Measurements from ENCODE around the gene OR5A1.

OR5A1 gene

GRCh38 chr11:59436169-59436568 is at the start of gene OR5A1:
Gene OR5A1 (plus strand): TSS chr11:59436469. CDS start chr11:59443169, 6,700 bp downstream.
- H3K36me3 Mint-ChIP-seq (ENCODE audit: low read depth): no peaks in the 10 kb centered on the region
- H3K27me3 Mint-ChIP-seq: peaks cover 16% of the 10 kb centered on the region
- H3K27ac Mint-ChIP-seq: no peak within 1 kb of the TSS
- H3K4me1 Mint-ChIP-seq (ENCODE audit: low read depth): no peaks in the 10 kb centered on the region
- no peak for DNase-seq
- H3K4me3 Mint-ChIP-seq: no peak within 1 kb of the TSS
- H3K9me3 Mint-ChIP-seq: no peaks in the 10 kb centered on the region

- Mint-ChIP-seq H3K36me3 (ENCODE audit: low read depth) (no peaks in the 10 kb centered on the region), H3K9me3 (no peaks in the 10 kb centered on the region), H3K27ac (no peak overlapping the region), H3K4me3 (no peak overlapping the region), H3K27me3 (peaks cover 7% of the 10 kb centered on the region), H3K4me1 (ENCODE audit: low read depth) (no peaks in the 10 kb centered on the region)
- DNase-seq: no peak
Measured at GRCh38 chr11:59394186-59394585, 42.1 kb upstream of the OR5A1 start.

GRCh38 chr11:59400461-59401261 is 35.6 kb upstream of the OR5A1 start:
- no peak for DNase-seq
- Mint-ChIP-seq H3K4me1 (ENCODE audit: low read depth) (no peaks in the 10 kb centered on the region), H3K27ac (no peak overlapping the region), H3K27me3 (peaks cover 3% of the 10 kb centered on the region), H3K4me3 (no peak overlapping the region), H3K36me3 (ENCODE audit: low read depth) (no peaks in the 10 kb centered on the region), H3K9me3 (peaks cover 8% of the 10 kb centered on the region)

GRCh38 chr11:59401262-59401552 is 35.1 kb upstream of the OR5A1 start:
- H3K4me1 Mint-ChIP-seq (ENCODE audit: low read depth): no peaks in the 10 kb centered on the region
- peaks cover 8% of the 10 kb centered on the region for H3K27me3 Mint-ChIP-seq
- no peak overlapping the region for H3K4me3 Mint-ChIP-seq
- peaks cover 11% of the 10 kb centered on the region for H3K9me3 Mint-ChIP-seq
- H3K27ac Mint-ChIP-seq: no peak overlapping the region
- no peaks in the 10 kb centered on the region for H3K36me3 Mint-ChIP-seq (ENCODE audit: low read depth)
- no peak for DNase-seq

- Mint-ChIP-seq H3K36me3 (ENCODE audit: low read depth) (no peaks in the 10 kb centered on the region), H3K4me3 (no peak overlapping the region), H3K9me3 (peaks cover 11% of the 10 kb centered on the region), H3K27me3 (peaks cover 8% of the 10 kb centered on the region), H3K27ac (no peak overlapping the region), H3K4me1 (ENCODE audit: low read depth) (no peaks in the 10 kb centered on the region)
- DNase-seq: no peak
Measured at GRCh38 chr11:59403546-59403945, 32.7 kb upstream of the OR5A1 start.

- Mint-ChIP-seq H3K27ac (no peak overlapping the region), H3K4me1 (ENCODE audit: low read depth) (peaks cover 12% of the 10 kb centered on the region), H3K27me3 (peaks cover 43% of the 10 kb centered on the region), H3K9me3 (peaks cover 19% of the 10 kb centered on the region), H3K4me3 (no peak overlapping the region), H3K36me3 (ENCODE audit: low read depth) (no peaks in the 10 kb centered on the region)
- no peak for DNase-seq
Measured at GRCh38 chr11:59413646-59414045, 22.6 kb upstream of the OR5A1 start.

- Mint-ChIP-seq H3K4me3 (no peak overlapping the region), H3K27me3 (peaks cover 47% of the 10 kb centered on the region), H3K27ac (no peak overlapping the region), H3K9me3 (peaks cover 6% of the 10 kb centered on the region), H3K36me3 (ENCODE audit: low read depth) (no peaks in the 10 kb centered on the region), H3K4me1 (ENCODE audit: low read depth) (peaks cover 12% of the 10 kb centered on the region)
- DNase-seq: no peak
Measured at GRCh38 chr11:59415111-59415510, 21.2 kb upstream of the OR5A1 start.

- no peaks in the 10 kb centered on the region for H3K36me3 Mint-ChIP-seq (ENCODE audit: low read depth)
- H3K27me3 Mint-ChIP-seq: peaks cover 47% of the 10 kb centered on the region
- DNase-seq: no peak
- no peak overlapping the region for H3K4me3 Mint-ChIP-seq
- no peaks in the 10 kb centered on the region for H3K9me3 Mint-ChIP-seq
- peaks cover 12% of the 10 kb centered on the region for H3K4me1 Mint-ChIP-seq (ENCODE audit: low read depth)
- no peak overlapping the region for H3K27ac Mint-ChIP-seq
Measured at GRCh38 chr11:59416613-59417012, 19.7 kb upstream of the OR5A1 start.

GRCh38 chr11:59417023-59417422 is 19.2 kb upstream of the OR5A1 start:
- Mint-ChIP-seq H3K36me3 (ENCODE audit: low read depth) (no peaks in the 10 kb centered on the region), H3K4me3 (no peak overlapping the region), H3K27ac (no peak overlapping the region), H3K4me1 (ENCODE audit: low read depth) (peaks cover 12% of the 10 kb centered on the region), H3K27me3 (peaks cover 47% of the 10 kb centered on the region), H3K9me3 (no peaks in the 10 kb centered on the region)
- DNase-seq: no peak

- H3K9me3 Mint-ChIP-seq: no peaks in the 10 kb centered on the region
- no peak overlapping the region for H3K27ac Mint-ChIP-seq
- no peaks in the 10 kb centered on the region for H3K36me3 Mint-ChIP-seq (ENCODE audit: low read depth)
- H3K27me3 Mint-ChIP-seq: peaks cover 40% of the 10 kb centered on the region
- DNase-seq: no peak
- H3K4me1 Mint-ChIP-seq (ENCODE audit: low read depth): peaks cover 12% of the 10 kb centered on the region
- H3K4me3 Mint-ChIP-seq: no peak overlapping the region
Measured at GRCh38 chr11:59418156-59418555, 18.1 kb upstream of the OR5A1 start.

- Mint-ChIP-seq H3K27ac (no peak overlapping the region), H3K9me3 (no peaks in the 10 kb centered on the region), H3K36me3 (ENCODE audit: low read depth) (no peaks in the 10 kb centered on the region), H3K4me1 (ENCODE audit: low read depth) (no peaks in the 10 kb centered on the region), H3K4me3 (no peak overlapping the region), H3K27me3 (peaks cover 3% of the 10 kb centered on the region)
- DNase-seq: no peak
Measured at GRCh38 chr11:59423835-59424234, 12.4 kb upstream of the OR5A1 start.

- no peak for DNase-seq
- no peak overlapping the region for H3K27ac Mint-ChIP-seq
- H3K9me3 Mint-ChIP-seq: no peaks in the 10 kb centered on the region
- no peak overlapping the region for H3K4me3 Mint-ChIP-seq
- H3K36me3 Mint-ChIP-seq (ENCODE audit: low read depth): no peaks in the 10 kb centered on the region
- peaks cover 2% of the 10 kb centered on the region for H3K27me3 Mint-ChIP-seq
- H3K4me1 Mint-ChIP-seq (ENCODE audit: low read depth): no peaks in the 10 kb centered on the region
Measured at GRCh38 chr11:59425131-59425530, 11.1 kb upstream of the OR5A1 start.

- no peaks in the 10 kb centered on the region for H3K36me3 Mint-ChIP-seq (ENCODE audit: low read depth)
- H3K27ac Mint-ChIP-seq: no peak within 1 kb of the TSS
- H3K9me3 Mint-ChIP-seq: no peaks in the 10 kb centered on the region
- no peak for DNase-seq
- H3K27me3 Mint-ChIP-seq: peaks cover 7% of the 10 kb centered on the region
- H3K4me3 Mint-ChIP-seq: no peak within 1 kb of the TSS
- no peaks in the 10 kb centered on the region for H3K4me1 Mint-ChIP-seq (ENCODE audit: low read depth)
Measured at GRCh38 chr11:59426361-59427067, 9.8 kb upstream of the OR5A1 start, which contains the start of gene OR5A2. Gene OR5A2 (minus strand): TSS chr11:59426413. CDS start chr11:59422953, 3,460 bp downstream.

GRCh38 chr11:59427068-59427382 is 9.2 kb upstream of the OR5A1 start:
- Mint-ChIP-seq H3K27me3 (peaks cover 12% of the 10 kb centered on the region), H3K27ac (no peak overlapping the region), H3K9me3 (no peaks in the 10 kb centered on the region), H3K4me3 (no peak overlapping the region), H3K36me3 (ENCODE audit: low read depth) (no peaks in the 10 kb centered on the region), H3K4me1 (ENCODE audit: low read depth) (no peaks in the 10 kb centered on the region)
- no peak for DNase-seq

- no peaks in the 10 kb centered on the region for H3K36me3 Mint-ChIP-seq (ENCODE audit: low read depth)
- DNase-seq: no peak
- no peaks in the 10 kb centered on the region for H3K9me3 Mint-ChIP-seq
- no peaks in the 10 kb centered on the region for H3K4me1 Mint-ChIP-seq (ENCODE audit: low read depth)
- no peak overlapping the region for H3K27ac Mint-ChIP-seq
- H3K27me3 Mint-ChIP-seq: peaks cover 18% of the 10 kb centered on the region
- no peak overlapping the region for H3K4me3 Mint-ChIP-seq
Measured at GRCh38 chr11:59429924-59430516, 6.2 kb upstream of the OR5A1 start.
